ENCODE measurements around the gene CLVS2. TPM values are rescaled to one million over a fixed set of nuclear protein-coding genes. Genes with fewer than 3 reads are reported as not detected.

CLVS2 gene
- total and polyA plus RNA-seq, 2 experiments from 2014 or later = 0.08 to 0.66 TPM

DNA sequence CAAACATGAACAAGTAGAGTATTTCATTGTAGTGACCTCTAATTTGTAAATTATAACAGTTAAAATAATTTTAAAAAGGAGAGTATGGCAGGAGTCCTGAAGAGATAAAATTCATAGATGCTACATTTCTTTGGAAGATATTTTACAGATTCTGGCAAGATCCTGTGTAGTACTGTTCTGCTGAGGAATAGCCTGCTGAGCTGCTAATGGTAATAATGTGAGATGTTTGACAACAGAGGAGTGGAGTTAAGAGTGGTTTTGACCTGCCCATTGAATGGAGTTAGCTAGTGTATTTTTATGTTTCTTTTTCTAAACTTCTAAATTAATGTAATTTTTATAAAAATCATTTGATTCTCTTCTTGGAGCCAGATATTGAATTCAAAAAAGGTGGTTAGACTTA, 11.8 kb downstream of the CLVS2 start (continued):
- TF ChIP-seq, protein P1, sequence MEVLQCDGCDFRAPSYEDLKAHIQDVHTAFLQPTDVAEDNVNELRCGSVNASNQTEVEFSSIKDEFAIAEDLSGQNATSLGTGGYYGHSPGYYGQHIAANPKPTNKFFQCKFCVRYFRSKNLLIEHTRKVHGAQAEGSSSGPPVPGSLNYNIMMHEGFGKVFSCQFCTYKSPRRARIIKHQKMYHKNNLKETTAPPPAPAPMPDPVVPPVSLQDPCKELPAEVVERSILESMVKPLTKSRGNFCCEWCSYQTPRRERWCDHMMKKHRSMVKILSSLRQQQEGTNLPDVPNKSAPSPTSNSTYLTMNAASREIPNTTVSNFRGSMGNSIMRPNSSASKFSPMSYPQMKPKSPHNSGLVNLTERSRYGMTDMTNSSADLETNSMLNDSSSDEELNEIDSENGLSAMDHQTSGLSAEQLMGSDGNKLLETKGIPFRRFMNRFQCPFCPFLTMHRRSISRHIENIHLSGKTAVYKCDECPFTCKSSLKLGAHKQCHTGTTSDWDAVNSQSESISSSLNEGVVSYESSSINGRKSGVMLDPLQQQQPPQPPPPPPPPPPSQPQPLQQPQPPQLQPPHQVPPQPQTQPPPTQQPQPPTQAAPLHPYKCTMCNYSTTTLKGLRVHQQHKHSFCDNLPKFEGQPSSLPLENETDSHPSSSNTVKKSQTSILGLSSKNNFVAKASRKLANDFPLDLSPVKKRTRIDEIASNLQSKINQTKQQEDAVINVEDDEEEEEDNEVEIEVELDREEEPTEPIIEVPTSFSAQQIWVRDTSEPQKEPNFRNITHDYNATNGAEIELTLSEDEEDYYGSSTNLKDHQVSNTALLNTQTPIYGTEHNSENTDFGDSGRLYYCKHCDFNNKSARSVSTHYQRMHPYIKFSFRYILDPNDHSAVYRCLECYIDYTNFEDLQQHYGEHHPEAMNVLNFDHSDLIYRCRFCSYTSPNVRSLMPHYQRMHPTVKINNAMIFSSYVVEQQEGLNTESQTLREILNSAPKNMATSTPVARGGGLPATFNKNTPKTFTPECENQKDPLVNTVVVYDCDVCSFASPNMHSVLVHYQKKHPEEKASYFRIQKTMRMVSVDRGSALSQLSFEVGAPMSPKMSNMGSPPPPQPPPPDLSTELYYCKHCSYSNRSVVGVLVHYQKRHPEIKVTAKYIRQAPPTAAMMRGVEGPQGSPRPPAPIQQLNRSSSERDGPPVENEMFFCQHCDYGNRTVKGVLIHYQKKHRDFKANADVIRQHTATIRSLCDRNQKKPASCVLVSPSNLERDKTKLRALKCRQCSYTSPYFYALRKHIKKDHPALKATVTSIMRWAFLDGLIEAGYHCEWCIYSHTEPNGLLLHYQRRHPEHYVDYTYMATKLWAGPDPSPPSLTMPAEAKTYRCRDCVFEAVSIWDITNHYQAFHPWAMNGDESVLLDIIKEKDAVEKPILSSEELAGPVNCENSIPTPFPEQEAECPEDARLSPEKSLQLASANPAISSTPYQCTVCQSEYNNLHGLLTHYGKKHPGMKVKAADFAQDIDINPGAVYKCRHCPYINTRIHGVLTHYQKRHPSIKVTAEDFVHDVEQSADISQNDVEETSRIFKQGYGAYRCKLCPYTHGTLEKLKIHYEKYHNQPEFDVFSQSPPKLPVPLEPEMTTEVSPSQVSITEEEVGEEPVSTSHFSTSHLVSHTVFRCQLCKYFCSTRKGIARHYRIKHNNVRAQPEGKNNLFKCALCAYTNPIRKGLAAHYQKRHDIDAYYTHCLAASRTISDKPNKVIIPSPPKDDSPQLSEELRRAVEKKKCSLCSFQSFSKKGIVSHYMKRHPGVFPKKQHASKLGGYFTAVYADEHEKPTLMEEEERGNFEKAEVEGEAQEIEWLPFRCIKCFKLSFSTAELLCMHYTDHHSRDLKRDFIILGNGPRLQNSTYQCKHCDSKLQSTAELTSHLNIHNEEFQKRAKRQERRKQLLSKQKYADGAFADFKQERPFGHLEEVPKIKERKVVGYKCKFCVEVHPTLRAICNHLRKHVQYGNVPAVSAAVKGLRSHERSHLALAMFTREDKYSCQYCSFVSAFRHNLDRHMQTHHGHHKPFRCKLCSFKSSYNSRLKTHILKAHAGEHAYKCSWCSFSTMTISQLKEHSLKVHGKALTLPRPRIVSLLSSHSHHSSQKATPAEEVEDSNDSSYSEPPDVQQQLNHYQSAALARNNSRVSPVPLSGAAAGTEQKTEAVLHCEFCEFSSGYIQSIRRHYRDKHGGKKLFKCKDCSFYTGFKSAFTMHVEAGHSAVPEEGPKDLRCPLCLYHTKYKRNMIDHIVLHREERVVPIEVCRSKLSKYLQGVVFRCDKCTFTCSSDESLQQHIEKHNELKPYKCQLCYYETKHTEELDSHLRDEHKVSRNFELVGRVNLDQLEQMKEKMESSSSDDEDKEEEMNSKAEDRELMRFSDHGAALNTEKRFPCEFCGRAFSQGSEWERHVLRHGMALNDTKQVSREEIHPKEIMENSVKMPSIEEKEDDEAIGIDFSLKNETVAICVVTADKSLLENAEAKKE (CRISPR knock-in tag; IDR thresholded peaks at IDR 0.05) = no peak

DNA sequence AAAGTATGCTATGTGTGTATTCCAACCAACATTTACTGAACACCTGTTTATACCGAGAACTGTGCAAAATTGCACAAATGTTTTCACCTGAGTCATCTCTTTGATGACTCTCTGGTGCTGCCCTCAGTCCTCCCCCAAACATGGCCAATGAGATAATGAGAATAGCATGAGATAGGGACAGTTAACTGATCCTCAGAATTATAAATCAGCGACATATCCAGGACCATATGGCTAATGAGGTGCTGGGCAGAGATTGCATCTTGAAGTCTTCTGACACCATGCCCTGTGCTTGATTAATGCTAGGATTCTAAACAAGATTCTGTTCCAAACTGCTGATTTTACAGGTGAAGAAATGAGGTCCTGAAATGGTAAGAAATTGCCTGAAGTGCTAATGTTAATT, 13.0 kb downstream of the CLVS2 start:
- Mint-ChIP-seq H3K27ac (no peak overlapping the region), H3K4me1 (no peaks in the 10 kb centered on the region; the same call in 2 of the 3 replicates), H3K4me3 (no peak overlapping the region), H3K9me3 (no peaks in the 10 kb centered on the region), H3K36me3 (ENCODE audit: low read depth) (no peaks in the 10 kb centered on the region), H3K27me3 (ENCODE audit: insufficient read depth, low read depth, poor library complexity) (no peaks in the 10 kb centered on the region)
- no peaks in the 10 kb centered on the region for H4K20me1 ChIP-seq (replicated peaks; ENCODE audit: insufficient read depth)
- no peak overlapping the region for H2AFZ ChIP-seq
- no peaks in the 10 kb centered on the region for H3K9me2 ChIP-seq (ENCODE audit: insufficient read depth)
- H3K27ac ChIP-seq (ENCODE audit: low read depth) = no peak overlapping the region
- no peaks in the 10 kb centered on the region for H3K4me1 ChIP-seq (ENCODE audit: insufficient read depth)
- ATAC-seq = no peak
- no peaks in the 10 kb centered on the region for H3K79me2 ChIP-seq (replicated peaks; ENCODE audit: insufficient read depth)
- no peak overlapping the region for H3K4me3 ChIP-seq
- DNase-seq (ENCODE audit: low spot score) = no peak
- H3F3A ChIP-seq (replicated peaks; ENCODE audit: low read depth) = no peaks in the 10 kb centered on the region
- no peak overlapping the region for H3K4me2 ChIP-seq
- H3K36me3 ChIP-seq (ENCODE audit: insufficient read depth) = no peaks in the 10 kb centered on the region
- no peaks in the 10 kb centered on the region for H3K27me3 ChIP-seq (ENCODE audit: insufficient read depth)
- TF ChIP-seq EZH2phosphoT487 (IDR thresholded peaks at IDR 0.05; ENCODE audit: unreplicated experiment) = no peak
- no peak for TF ChIP-seq EZH2 (IDR thresholded peaks at IDR 0.05; ENCODE audit: low read depth, unreplicated experiment)
- no peak for TF ChIP-seq CREB1 (CRISPR knock-in tag; IDR thresholded peaks at IDR 0.05; ENCODE audit: low read depth)
- TF ChIP-seq, protein P2, sequence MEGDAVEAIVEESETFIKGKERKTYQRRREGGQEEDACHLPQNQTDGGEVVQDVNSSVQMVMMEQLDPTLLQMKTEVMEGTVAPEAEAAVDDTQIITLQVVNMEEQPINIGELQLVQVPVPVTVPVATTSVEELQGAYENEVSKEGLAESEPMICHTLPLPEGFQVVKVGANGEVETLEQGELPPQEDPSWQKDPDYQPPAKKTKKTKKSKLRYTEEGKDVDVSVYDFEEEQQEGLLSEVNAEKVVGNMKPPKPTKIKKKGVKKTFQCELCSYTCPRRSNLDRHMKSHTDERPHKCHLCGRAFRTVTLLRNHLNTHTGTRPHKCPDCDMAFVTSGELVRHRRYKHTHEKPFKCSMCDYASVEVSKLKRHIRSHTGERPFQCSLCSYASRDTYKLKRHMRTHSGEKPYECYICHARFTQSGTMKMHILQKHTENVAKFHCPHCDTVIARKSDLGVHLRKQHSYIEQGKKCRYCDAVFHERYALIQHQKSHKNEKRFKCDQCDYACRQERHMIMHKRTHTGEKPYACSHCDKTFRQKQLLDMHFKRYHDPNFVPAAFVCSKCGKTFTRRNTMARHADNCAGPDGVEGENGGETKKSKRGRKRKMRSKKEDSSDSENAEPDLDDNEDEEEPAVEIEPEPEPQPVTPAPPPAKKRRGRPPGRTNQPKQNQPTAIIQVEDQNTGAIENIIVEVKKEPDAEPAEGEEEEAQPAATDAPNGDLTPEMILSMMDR (conservative IDR thresholded peaks at IDR 0.05; ENCODE audit: low read depth in 2 of 2) = no peak
- TF ChIP-seq JUNB (IDR thresholded peaks at IDR 0.05; ENCODE audit: unreplicated experiment) = no peak
- TF ChIP-seq POLR2AphosphoS5 (IDR thresholded peaks at IDR 0.05; ENCODE audit: low read depth) = no peak
- no peak for TF ChIP-seq ZNF331 (CRISPR knock-in tag; IDR thresholded peaks at IDR 0.05; ENCODE audit: low read depth)
- no peak for TF ChIP-seq STAT1 (IDR thresholded peaks at IDR 0.05; ENCODE audit: unreplicated experiment)
- TF ChIP-seq, protein P1 (CRISPR knock-in tag; IDR thresholded peaks at IDR 0.05) = no peak

Data from GM23338 (cell line).